B cell (primary cell): ENCODE data around the gene SLC15A4. TPM values are rescaled to one million over a fixed set of nuclear protein-coding genes. Genes with fewer than 3 reads are reported as not detected.

ENCODE experiments used
- ATAC-seq: fragments of 200-7000 bp; cut with Tn5 transposase; one replicate; pipeline ENCODE4 v1.10.0; 2021; ENCODE audit warnings: low read depth, mild to moderate bottlenecking, moderate number of reproducible peaks, moderate library complexity
- CTCF ChIA-PET: fragments of 350-600 bp; sonication (Branson Sonifier 250); formaldehyde crosslinking; loops from one replicate; lab custom pipeline; 2021; ENCODE audit warnings: antibody characterized with exemption, inconsistent platforms; lab: Charles Lee
- POLR2A ChIA-PET: fragments of 350-600 bp; sonication (Branson Sonifier 250); formaldehyde crosslinking; loops from one replicate; lab custom pipeline; 2021; ENCODE audit warnings: antibody characterized with exemption; lab: Charles Lee
- DNase-seq: peaks from one replicate; pipeline ENCODE4 v3.0.0; 2013
- H2AFZ ChIP-seq: 2 replicates; pipeline ENCODE4 v1.6.1; 2012; ENCODE audit warnings: mild to moderate bottlenecking, low read depth, low read length; ENCODE audit not compliant: insufficient read depth, poor library complexity, severe bottlenecking
- H3K27ac ChIP-seq, 2 donors: 1 replicate in 1 of 2; 2 replicates in 1 of 2; pipeline ENCODE4 v1.5.1; 2012 to 2013; ENCODE audit warnings: low read length in 2 of 2, mild to moderate bottlenecking in 2 of 2, moderate library complexity in 1 of 2
- H3K27me3 ChIP-seq, 4 experiments: fragments of 200-600 bp in 1 of 4; sonication (generic) in 1 of 4; replicated peaks in 1 of 4; 1 replicate in 2 of 4; 2 replicates in 2 of 4; pipeline versions ENCODE4 v1.6.1 to v1.7.0; 2013 to 2016; ENCODE audit warnings: low read length in 3 of 4, mild to moderate bottlenecking in 2 of 4, mixed read lengths in 1 of 4, moderate library complexity in 1 of 4; ENCODE audit not compliant: insufficient read depth in 4 of 4, control insufficient read depth in 3 of 4; ENCODE audit errors: control extremely low read depth in 1 of 4
- H3K36me3 ChIP-seq, 2 experiments: replicated peaks in 1 of 2; 1 replicate in 1 of 2; 2 replicates in 1 of 2; pipeline versions ENCODE4 v1.6.1 to v1.7.1; 2013; ENCODE audit warnings: low read length in 1 of 2; ENCODE audit not compliant: insufficient read depth in 2 of 2, control insufficient read depth in 1 of 2; ENCODE audit errors: control extremely low read depth in 1 of 2, extremely low read depth in 1 of 2
- H3K4me1 ChIP-seq, 2 donors: fragments of 200-600 bp in 1 of 2; sonication (generic) in 1 of 2; 1 replicate in 1 of 2; 2 replicates in 1 of 2; pipeline versions ENCODE4 v1.5.1 to v1.6.1; 2013 to 2017; ENCODE audit warnings: low read length in 2 of 2; ENCODE audit not compliant: control insufficient read depth in 2 of 2, insufficient read depth in 2 of 2
- H3K4me2 ChIP-seq: replicated peaks from 2 replicates; pipeline ENCODE3; 2012; ENCODE audit warnings: mild to moderate bottlenecking, low read depth, low read length; ENCODE audit not compliant: poor library complexity, severe bottlenecking
- H3K4me3 ChIP-seq, 5 experiments: fragments of 200-600 bp in 1 of 5; sonication (generic) in 1 of 5; 1 replicate in 3 of 5; 2 replicates in 2 of 5; pipeline versions ENCODE4 v1.5.1 to v1.7.0; 2011 to 2016; ENCODE audit warnings: low read length in 4 of 5, mild to moderate bottlenecking in 4 of 5, low read depth in 2 of 5, control low read depth in 1 of 5, moderate library complexity in 1 of 5; ENCODE audit not compliant: insufficient read depth in 1 of 5; ENCODE audit errors: control extremely low read depth in 1 of 5, extremely low read depth in 1 of 5
- H3K79me2 ChIP-seq: fragments of 200-600 bp; sonication (generic); one replicate; pipeline ENCODE4 v1.6.0; 2016; ENCODE audit warnings: low read length; ENCODE audit not compliant: control insufficient read depth, insufficient read depth
- H3K9ac ChIP-seq: fragments of 200-600 bp; sonication (generic); 2 replicates; pipeline ENCODE4 v1.6.1; 2017; ENCODE audit warnings: mild to moderate bottlenecking, low read length, moderate library complexity
- H3K9me3 ChIP-seq, 3 donors: one replicate each; pipeline versions ENCODE4 v1.6.1 to v1.7.1; 2013; ENCODE audit warnings: low read length in 2 of 3; ENCODE audit not compliant: control insufficient read depth in 2 of 3, insufficient read depth in 1 of 3; ENCODE audit errors: control extremely low read depth in 1 of 3
- H4K20me1 ChIP-seq: 2 replicates; pipeline ENCODE4 v1.6.0; 2012; ENCODE audit warnings: mild to moderate bottlenecking, low read length; ENCODE audit not compliant: insufficient read depth, control insufficient read depth, poor library complexity, severe bottlenecking
- H3K27ac Mint-ChIP-seq: one replicate; pipeline ENCODE4 v1.8.0; 2021; ENCODE audit warnings: mixed read lengths
- H3K27me3 Mint-ChIP-seq: one replicate; pipeline ENCODE4 v1.8.0; 2021; ENCODE audit warnings: mixed read lengths
- H3K4me1 Mint-ChIP-seq: one replicate; pipeline ENCODE4 v1.8.0; 2021; ENCODE audit warnings: mixed read lengths
- H3K4me3 Mint-ChIP-seq: one replicate; pipeline ENCODE4 v1.8.0; 2021; ENCODE audit warnings: mixed read lengths
- H3K9me3 Mint-ChIP-seq: one replicate; pipeline ENCODE4 v1.8.0; 2022; ENCODE audit warnings: mixed read lengths; ENCODE audit not compliant: insufficient read depth
- EZH2 ChIP-seq: IDR thresholded peaks from 2 replicates; pipeline ENCODE4 v1.6.1; 2012; ENCODE audit warnings: borderline replicate concordance, low read depth, mild to moderate bottlenecking, moderate library complexity, low read length; ENCODE audit not compliant: insufficient read depth, poor library complexity, severe bottlenecking
- WGBS: methylation state at CpG from one replicate; pipeline ENCODE4 v1.1.5; 2013; ENCODE audit warnings: missing lambda C conversion rate; ENCODE audit not compliant: insufficient coverage; 5-methylcytosine and 5-hydroxymethylcytosine counted together
- intact Hi-C: fragments of 100-400 bp; cut with micrococcal nuclease; formaldehyde crosslinking; loops from one replicate; pipeline ENCODE4 v1.10.0; 2022
- polyA plus RNA-seq: library from polyadenylated mRNA; depleted of rRNA; stranded (reverse); fragments of >200 nt; gene quantifications from 2 replicates; pipeline ENCODE4 v1.2.3, GENCODE V29; 2012
- total RNA-seq, 2 donors: library from RNA; stranded (reverse); fragments of 120-200 nt in 1 of 2; gene quantifications; 1 replicate in 1 of 2; 2 replicates in 1 of 2; pipeline versions ENCODE4 v1.2.3 to v1.2.4, GENCODE V29; 2013 to 2022
- TF ChIP-seq, protein P1 (sequence below): fragments of 200-600 bp; IDR thresholded peaks from one replicate; pipeline ENCODE4 v1.8.0; 2022; ENCODE audit warnings: antibody characterized with exemption, mild to moderate bottlenecking

The SLC15A4 gene
- total and polyA plus RNA-seq, 2 donors (not counting 1 experiment from before 2014, with no cell fraction given) = 48.9 to 67.2 TPM

DNA sequence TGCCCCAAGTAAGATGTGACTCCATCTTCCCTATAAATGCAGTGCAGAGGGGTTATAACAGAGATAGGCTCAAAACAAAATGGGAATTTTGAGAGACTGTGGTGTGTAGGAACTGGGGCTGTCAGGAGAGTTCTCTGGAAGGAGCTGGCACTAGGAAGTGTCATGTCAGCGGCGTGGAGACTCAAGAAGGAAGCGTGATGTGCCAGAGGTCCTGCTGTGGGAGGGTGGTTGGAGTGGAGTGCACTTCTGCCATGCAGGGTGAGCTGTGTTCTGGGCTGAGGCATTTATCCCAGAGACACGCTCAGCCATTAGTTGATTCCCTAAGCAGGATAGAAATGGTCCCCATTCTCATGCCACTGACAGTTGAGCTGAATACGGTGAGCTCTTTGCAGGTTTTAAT lies 48.5 kb upstream of the SLC15A4 start:
- H3K27ac ChIP-seq = no peak overlapping the region
- ATAC-seq = no peak
- no peak overlapping the region for H3K9ac ChIP-seq
- ChIA-PET POLR2A (no interaction called here), CTCF (interaction anchor here (0.6 kb wide), 1 partner anchor 69 kb away, joined by 3 read pairs; no protein-coding TSS in a partner anchor)
- H3K4me1 ChIP-seq = no peaks in the 10 kb centered on the region
- Mint-ChIP-seq H3K27me3 (peaks cover 6% of the 10 kb centered on the region), H3K4me1 (no peaks in the 10 kb centered on the region), H3K9me3 (peaks cover 5% of the 10 kb centered on the region), H3K27ac (no peak overlapping the region), H3K4me3 (no peak overlapping the region)
- H2AFZ ChIP-seq = no peak overlapping the region
- H4K20me1 ChIP-seq = no peaks in the 10 kb centered on the region
- H3K4me2 ChIP-seq = no peak overlapping the region
- no peaks in the 10 kb centered on the region for H3K79me2 ChIP-seq
- no peak for TF ChIP-seq EZH2
- TF ChIP-seq, protein P1, sequence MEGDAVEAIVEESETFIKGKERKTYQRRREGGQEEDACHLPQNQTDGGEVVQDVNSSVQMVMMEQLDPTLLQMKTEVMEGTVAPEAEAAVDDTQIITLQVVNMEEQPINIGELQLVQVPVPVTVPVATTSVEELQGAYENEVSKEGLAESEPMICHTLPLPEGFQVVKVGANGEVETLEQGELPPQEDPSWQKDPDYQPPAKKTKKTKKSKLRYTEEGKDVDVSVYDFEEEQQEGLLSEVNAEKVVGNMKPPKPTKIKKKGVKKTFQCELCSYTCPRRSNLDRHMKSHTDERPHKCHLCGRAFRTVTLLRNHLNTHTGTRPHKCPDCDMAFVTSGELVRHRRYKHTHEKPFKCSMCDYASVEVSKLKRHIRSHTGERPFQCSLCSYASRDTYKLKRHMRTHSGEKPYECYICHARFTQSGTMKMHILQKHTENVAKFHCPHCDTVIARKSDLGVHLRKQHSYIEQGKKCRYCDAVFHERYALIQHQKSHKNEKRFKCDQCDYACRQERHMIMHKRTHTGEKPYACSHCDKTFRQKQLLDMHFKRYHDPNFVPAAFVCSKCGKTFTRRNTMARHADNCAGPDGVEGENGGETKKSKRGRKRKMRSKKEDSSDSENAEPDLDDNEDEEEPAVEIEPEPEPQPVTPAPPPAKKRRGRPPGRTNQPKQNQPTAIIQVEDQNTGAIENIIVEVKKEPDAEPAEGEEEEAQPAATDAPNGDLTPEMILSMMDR = no peak
- H3K27me3 ChIP-seq = no peaks in the 10 kb centered on the region
- H3K36me3 ChIP-seq = no peaks in the 10 kb centered on the region
- DNase-seq = no peak
- intact Hi-C loops = no loop called here
- H3K9me3 ChIP-seq = peaks cover 3 to 22% (median 16%) of the 10 kb centered on the region in 3 donors
- 82% methylated on average over 4 of the region's 5 CpGs for WGBS
- no peak overlapping the region for H3K4me3 ChIP-seq

DNA sequence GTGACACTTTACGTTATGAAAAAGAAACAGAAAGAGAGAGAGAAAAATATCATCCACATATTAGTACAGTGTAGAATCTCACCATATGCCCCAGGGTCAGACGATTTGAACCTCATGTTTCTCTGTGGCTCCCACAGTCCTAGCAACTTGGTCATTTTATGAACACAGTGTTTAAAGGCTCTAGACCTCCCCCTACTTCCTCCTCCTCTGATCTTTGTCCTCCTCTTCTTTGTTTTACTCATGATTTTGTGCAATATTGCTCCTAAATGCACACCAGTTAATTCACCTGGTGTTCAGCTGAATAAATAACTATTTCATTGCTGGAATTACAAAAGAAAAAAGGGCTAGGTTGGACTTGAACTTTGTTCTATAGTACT lies 47.7 kb upstream of the SLC15A4 start:
- ChIA-PET CTCF (no interaction called here), POLR2A (no interaction called here)
- H3K4me3 ChIP-seq = no peak overlapping the region
- no peak overlapping the region for H2AFZ ChIP-seq
- Mint-ChIP-seq H3K9me3 (no peaks in the 10 kb centered on the region), H3K4me1 (no peaks in the 10 kb centered on the region), H3K27me3 (peaks cover 6% of the 10 kb centered on the region), H3K4me3 (no peak overlapping the region), H3K27ac (no peak overlapping the region)
- H3K4me2 ChIP-seq = no peak overlapping the region
- no peaks in the 10 kb centered on the region for H3K4me1 ChIP-seq
- intact Hi-C loops = no loop called here
- peaks cover 2 to 16% (median 15%) of the 10 kb centered on the region in 3 donors for H3K9me3 ChIP-seq
- no peak for TF ChIP-seq EZH2
- TF ChIP-seq, protein P1 = no peak
- H3K79me2 ChIP-seq = no peaks in the 10 kb centered on the region
- H3K36me3 ChIP-seq = no peaks in the 10 kb centered on the region
- no peak overlapping the region for H3K27ac ChIP-seq
- DNase-seq (no peak), ATAC-seq (no peak)
- H3K9ac ChIP-seq = no peak overlapping the region
- WGBS = 57% methylated on average over 1 of the region's 2 CpGs
- no peaks in the 10 kb centered on the region for H3K27me3 ChIP-seq
- no peaks in the 10 kb centered on the region for H4K20me1 ChIP-seq
